HL-60/S4 treated with retinoic acid at 250 ng/mL for 4 days and 3 days (cell line): ENCODE data around the gene TPRN.

Source experiments
- in situ Hi-C: fragments of 300-500 bp; cut with MboI; formaldehyde crosslinking; loops from 2 replicates; pipeline ENCODE4 v1.7.0; 2022; ENCODE audit warnings: low sequenced_read_pairs

The TPRN gene

GRCh38 chr9:137147091-137147792 is 53.3 kb downstream of the TPRN start:
- in situ Hi-C loops: no loop called here

GRCh38 chr9:137146527-137146918 is 54.0 kb downstream of the TPRN start:
- in situ Hi-C loops: no loop called here

- in situ Hi-C loops: no loop called here
These were observed 54.6 kb downstream of the TPRN start for GRCh38 chr9:137145731-137146526.

- in situ Hi-C loops: no loop called here
These were observed 57.1 kb downstream of the TPRN start for GRCh38 chr9:137143459-137143858.

GRCh38 chr9:137141976-137142936 is 58.3 kb downstream of the TPRN start:
- in situ Hi-C loops: no loop called here
